SK-N-SH (cell line): ENCODE data around the gene ASIC4. TPM values are rescaled to one million over a fixed set of nuclear protein-coding genes. Genes with fewer than 3 reads are reported as not detected.

Experiments used
- CTCF ChIA-PET: fragments of 300-600, 350-600 bp; formaldehyde crosslinking; extraction: SDS; loops from one replicate; lab custom pipeline; 2021; lab: Yijun Ruan, JAX
- POLR2A ChIA-PET: fragments of 350-600 bp; sonication (Branson Sonifier 250); formaldehyde crosslinking; extraction: SDS; loops from one replicate; lab custom pipeline; 2020; ENCODE audit warnings: antibody characterized with exemption, inconsistent platforms; lab: Yijun Ruan, JAX
- DNase-seq: peaks from one replicate; pipeline ENCODE4 v3.0.0; 2012
- H2AFZ ChIP-seq: fragments of 200-600 bp; sonication (generic); 2 replicates; pipeline ENCODE4 v1.8.1; 2016; ENCODE audit warnings: antibody characterized with exemption, mild to moderate bottlenecking, low read depth
- H3F3A ChIP-seq: fragments of 200-600 bp; sonication (generic); replicated peaks from 2 replicates; pipeline ENCODE3; 2016; ENCODE audit warnings: antibody characterized with exemption, mild to moderate bottlenecking; ENCODE audit not compliant: insufficient read depth
- H3K27ac ChIP-seq, 2 experiments: fragments of 200-500 bp in 1 of 2; fragments of 200-600 bp in 1 of 2; sonication (Bioruptor generic) in 1 of 2; sonication (generic), shearing (Covaris generic) in 1 of 2; 2 replicates each; pipeline versions ENCODE4 v1.5.1 to v1.6.1; 2014 to 2016; ENCODE audit warnings: low read depth in 2 of 2, inconsistent platforms in 1 of 2, low read length in 1 of 2, mild to moderate bottlenecking in 1 of 2, mixed read lengths in 1 of 2
- H3K27me3 ChIP-seq: fragments of 200-600 bp; sonication (generic), shearing (Covaris generic); 2 replicates; pipeline ENCODE4 v1.6.1; 2016; ENCODE audit warnings: mixed run types; ENCODE audit not compliant: insufficient read depth
- H3K36me3 ChIP-seq, 2 experiments: fragments of 200-500 bp in 1 of 2; fragments of 200-600 bp in 1 of 2; sonication (Bioruptor generic) in 1 of 2; sonication (generic) in 1 of 2; replicated peaks in 1 of 2; 2 replicates each; pipeline versions ENCODE3 to v1.5.1; 2014 to 2016; ENCODE audit warnings: low read length in 1 of 2, mild to moderate bottlenecking in 1 of 2; ENCODE audit not compliant: insufficient read depth in 2 of 2, control insufficient read depth in 1 of 2
- H3K4me1 ChIP-seq, 2 experiments: fragments of 200-500 bp in 1 of 2; fragments of 200-600 bp in 1 of 2; sonication (Bioruptor generic) in 1 of 2; sonication (generic), shearing (Covaris generic) in 1 of 2; 2 replicates each; pipeline versions ENCODE4 v1.5.1 to v1.6.1; 2014 to 2016; ENCODE audit warnings: low read depth in 1 of 2, low read length in 1 of 2, mixed run types in 1 of 2; ENCODE audit not compliant: insufficient read depth in 2 of 2, control insufficient read depth in 1 of 2
- H3K4me2 ChIP-seq: fragments of 200-600 bp; sonication (generic), shearing (Covaris generic); 2 replicates; pipeline ENCODE4 v1.6.1; 2017; ENCODE audit warnings: mixed run types
- H3K4me3 ChIP-seq, 2 experiments: fragments of 200-500 bp in 1 of 2; fragments of 200-600 bp in 1 of 2; sonication (Bioruptor generic) in 1 of 2; sonication (generic), shearing (Covaris generic) in 1 of 2; 2 replicates each; pipeline versions ENCODE4 v1.5.1 to v1.8.1; 2014 to 2016; ENCODE audit warnings: low read depth in 2 of 2, inconsistent platforms in 1 of 2, low read length in 1 of 2, mild to moderate bottlenecking in 1 of 2, mixed read lengths in 1 of 2, moderate library complexity in 1 of 2
- H3K79me2 ChIP-seq: fragments of 200-600 bp; sonication (generic); 2 replicates; pipeline ENCODE4 v1.8.1; 2017; ENCODE audit warnings: mild to moderate bottlenecking; ENCODE audit not compliant: insufficient read depth
- H3K9ac ChIP-seq: fragments of 200-600 bp; sonication (generic); 2 replicates; pipeline ENCODE4 v1.6.1; 2017; ENCODE audit warnings: mixed run types
- H3K9me2 ChIP-seq: fragments of 200-600 bp; sonication (generic); 2 replicates; pipeline ENCODE4 v1.6.1; 2017; ENCODE audit warnings: mixed run types
- H3K9me3 ChIP-seq: fragments of 200-600 bp; sonication (generic); 2 replicates; pipeline ENCODE4 v1.6.1; 2017; ENCODE audit warnings: mixed run types, mild to moderate bottlenecking, moderate library complexity
- H4K20me1 ChIP-seq: fragments of 200-600 bp; sonication (generic); 2 replicates; pipeline ENCODE4 v1.6.1; 2017; ENCODE audit warnings: mild to moderate bottlenecking, mixed run types; ENCODE audit not compliant: insufficient read depth
- ELF1 ChIP-seq: IDR thresholded peaks from 2 replicates; pipeline ENCODE4 v1.4.0; 2012
- EP300 ChIP-seq, 2 experiments: IDR thresholded peaks; 2 replicates each; pipeline versions ENCODE4 v1.4.0 to v1.6.1; 2012; ENCODE audit warnings: borderline replicate concordance in 1 of 2, low read depth in 1 of 2, low read length in 1 of 2
- GABPA ChIP-seq: IDR thresholded peaks from 2 replicates; pipeline ENCODE4 v1.4.0; 2012; ENCODE audit warnings: low read depth, mild to moderate bottlenecking
- MAX ChIP-seq: IDR thresholded peaks from 2 replicates; pipeline ENCODE4 v1.4.0; 2012; ENCODE audit warnings: low read depth
- NFIC ChIP-seq: IDR thresholded peaks from 2 replicates; pipeline ENCODE4 v1.4.0; 2012; ENCODE audit warnings: borderline replicate concordance
- NRF1 ChIP-seq: IDR thresholded peaks from 2 replicates; pipeline ENCODE4 v1.6.1; 2012; ENCODE audit warnings: low read depth, mild to moderate bottlenecking, low read length
- PBX3 ChIP-seq: IDR thresholded peaks from 2 replicates; pipeline ENCODE4; 2012
- POLR2AphosphoS5 ChIP-seq: IDR thresholded peaks from 2 replicates; pipeline ENCODE4 v1.6.1; 2012; ENCODE audit warnings: low read depth, low read length
- RAD21 ChIP-seq: IDR thresholded peaks from 2 replicates; pipeline ENCODE4 v1.6.1; 2012; ENCODE audit warnings: mild to moderate bottlenecking, low read length
- RXRA ChIP-seq: IDR thresholded peaks from 2 replicates; pipeline ENCODE4 v1.4.0; 2012; ENCODE audit warnings: low read depth, mild to moderate bottlenecking, borderline replicate concordance
- TEAD4 ChIP-seq: IDR thresholded peaks from 2 replicates; pipeline ENCODE4 v1.4.0; 2012; ENCODE audit warnings: mild to moderate bottlenecking, borderline replicate concordance; ENCODE audit not compliant: insufficient read depth
- ZBTB33 ChIP-seq: IDR thresholded peaks from 2 replicates; pipeline ENCODE4 v1.4.0; 2012; ENCODE audit warnings: low read depth, borderline replicate concordance
- WGBS: methylation state at CpG from one replicate; pipeline ENCODE4 v1.1.6; 2017; ENCODE audit warnings: low lambda C conversion rate; 5-methylcytosine and 5-hydroxymethylcytosine counted together
- polyA plus RNA-seq, 3 experiments: library from polyadenylated mRNA; depleted of rRNA; stranded (reverse); fragments of >200 nt; gene quantifications; 2 replicates each; pipeline ENCODE4 v1.2.3, GENCODE V29; 2012
- TF ChIP-seq, protein P1 (sequence below): IDR thresholded peaks from 2 replicates; pipeline ENCODE4 v1.6.1; 2012; ENCODE audit warnings: mild to moderate bottlenecking, low read depth, low read length, moderate library complexity
- TF ChIP-seq, protein P2 (sequence below): fragments of 150-350 bp; IDR thresholded peaks from 2 replicates; pipeline ENCODE4 v1.6.1; 2017; ENCODE audit warnings: antibody characterized with exemption, low read length, low read depth, borderline replicate concordance

ASIC4 gene
- polyA plus RNA-seq, 1 of the 3 experiments (the other 2 are of a cell fraction) = 0.05 TPM

GRCh38 chr2:219573166-219573565, 58.9 kb downstream of the ASIC4 start:
- DNase-seq = no peak
- TF ChIP-seq, protein P1, sequence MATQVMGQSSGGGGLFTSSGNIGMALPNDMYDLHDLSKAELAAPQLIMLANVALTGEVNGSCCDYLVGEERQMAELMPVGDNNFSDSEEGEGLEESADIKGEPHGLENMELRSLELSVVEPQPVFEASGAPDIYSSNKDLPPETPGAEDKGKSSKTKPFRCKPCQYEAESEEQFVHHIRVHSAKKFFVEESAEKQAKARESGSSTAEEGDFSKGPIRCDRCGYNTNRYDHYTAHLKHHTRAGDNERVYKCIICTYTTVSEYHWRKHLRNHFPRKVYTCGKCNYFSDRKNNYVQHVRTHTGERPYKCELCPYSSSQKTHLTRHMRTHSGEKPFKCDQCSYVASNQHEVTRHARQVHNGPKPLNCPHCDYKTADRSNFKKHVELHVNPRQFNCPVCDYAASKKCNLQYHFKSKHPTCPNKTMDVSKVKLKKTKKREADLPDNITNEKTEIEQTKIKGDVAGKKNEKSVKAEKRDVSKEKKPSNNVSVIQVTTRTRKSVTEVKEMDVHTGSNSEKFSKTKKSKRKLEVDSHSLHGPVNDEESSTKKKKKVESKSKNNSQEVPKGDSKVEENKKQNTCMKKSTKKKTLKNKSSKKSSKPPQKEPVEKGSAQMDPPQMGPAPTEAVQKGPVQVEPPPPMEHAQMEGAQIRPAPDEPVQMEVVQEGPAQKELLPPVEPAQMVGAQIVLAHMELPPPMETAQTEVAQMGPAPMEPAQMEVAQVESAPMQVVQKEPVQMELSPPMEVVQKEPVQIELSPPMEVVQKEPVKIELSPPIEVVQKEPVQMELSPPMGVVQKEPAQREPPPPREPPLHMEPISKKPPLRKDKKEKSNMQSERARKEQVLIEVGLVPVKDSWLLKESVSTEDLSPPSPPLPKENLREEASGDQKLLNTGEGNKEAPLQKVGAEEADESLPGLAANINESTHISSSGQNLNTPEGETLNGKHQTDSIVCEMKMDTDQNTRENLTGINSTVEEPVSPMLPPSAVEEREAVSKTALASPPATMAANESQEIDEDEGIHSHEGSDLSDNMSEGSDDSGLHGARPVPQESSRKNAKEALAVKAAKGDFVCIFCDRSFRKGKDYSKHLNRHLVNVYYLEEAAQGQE = no peak
- TF ChIP-seq ELF1 (no peak), MAX (no peak), RXRA (no peak), NFIC (no peak), POLR2AphosphoS5 (no peak), PBX3 (no peak), TEAD4 (no peak), RAD21 (no peak), NRF1 (no peak), GABPA (no peak), EP300 (IDR thresholded peaks at IDR 0.05; ENCODE audit: borderline replicate concordance in 1 of 2, low read depth in 1 of 2, low read length in 1 of 2) (no peak), ZBTB33 (no peak)
- TF ChIP-seq, protein P2, sequence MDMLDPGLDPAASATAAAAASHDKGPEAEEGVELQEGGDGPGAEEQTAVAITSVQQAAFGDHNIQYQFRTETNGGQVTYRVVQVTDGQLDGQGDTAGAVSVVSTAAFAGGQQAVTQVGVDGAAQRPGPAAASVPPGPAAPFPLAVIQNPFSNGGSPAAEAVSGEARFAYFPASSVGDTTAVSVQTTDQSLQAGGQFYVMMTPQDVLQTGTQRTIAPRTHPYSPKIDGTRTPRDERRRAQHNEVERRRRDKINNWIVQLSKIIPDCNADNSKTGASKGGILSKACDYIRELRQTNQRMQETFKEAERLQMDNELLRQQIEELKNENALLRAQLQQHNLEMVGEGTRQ = no peak
- Histone ChIP-seq H3F3A (peaks cover 6% of the 10 kb centered on the region), H2AFZ (no peak overlapping the region), H4K20me1 (no peaks in the 10 kb centered on the region), H3K36me3 (peaks cover 6 to 11% of the 10 kb centered on the region in 2 experiments), H3K27me3 (no peaks in the 10 kb centered on the region; the same call in 1 of the 2 replicates), H3K27ac (no peak overlapping the region), H3K9me3 (no peaks in the 10 kb centered on the region), H3K9ac (no peak overlapping the region), H3K4me2 (no peak overlapping the region), H3K4me1 (peaks cover 3 to 21% of the 10 kb centered on the region in 2 experiments; a peak in 1 of 4 replicates), H3K9me2 (no peaks in the 10 kb centered on the region), H3K79me2 (peaks cover 4% of the 10 kb centered on the region; the same call in 1 of the 2 replicates), H3K4me3 (no peak overlapping the region)
- ChIA-PET CTCF (interaction anchor here (2.9 to 5.5 kb wide), 2 partner anchors 13 to 24 kb away, joined by 13 to 48 read pairs; partner anchors contain the start of gene STK11IP), POLR2A (interaction anchor here (3.8 kb wide), 1 partner anchor 24 kb away, joined by 56 read pairs; the partner anchor contains the start of gene STK11IP)
- 92% methylated on average over 5 of the region's 5 CpGs for WGBS
